B cell (primary cell): ENCODE data around the gene STYXL1.

ENCODE experiments used
- CTCF ChIP-seq: fragments of 200-600 bp; IDR thresholded peaks from one replicate; pipeline ENCODE4 v1.8.0; 2022; ENCODE audit warnings: antibody characterized with exemption, mild to moderate bottlenecking
- EZH2 ChIP-seq: IDR thresholded peaks from 2 replicates; pipeline ENCODE4 v1.6.1; 2012; ENCODE audit warnings: borderline replicate concordance, low read depth, mild to moderate bottlenecking, moderate library complexity, low read length; ENCODE audit not compliant: insufficient read depth, poor library complexity, severe bottlenecking

DNA sequence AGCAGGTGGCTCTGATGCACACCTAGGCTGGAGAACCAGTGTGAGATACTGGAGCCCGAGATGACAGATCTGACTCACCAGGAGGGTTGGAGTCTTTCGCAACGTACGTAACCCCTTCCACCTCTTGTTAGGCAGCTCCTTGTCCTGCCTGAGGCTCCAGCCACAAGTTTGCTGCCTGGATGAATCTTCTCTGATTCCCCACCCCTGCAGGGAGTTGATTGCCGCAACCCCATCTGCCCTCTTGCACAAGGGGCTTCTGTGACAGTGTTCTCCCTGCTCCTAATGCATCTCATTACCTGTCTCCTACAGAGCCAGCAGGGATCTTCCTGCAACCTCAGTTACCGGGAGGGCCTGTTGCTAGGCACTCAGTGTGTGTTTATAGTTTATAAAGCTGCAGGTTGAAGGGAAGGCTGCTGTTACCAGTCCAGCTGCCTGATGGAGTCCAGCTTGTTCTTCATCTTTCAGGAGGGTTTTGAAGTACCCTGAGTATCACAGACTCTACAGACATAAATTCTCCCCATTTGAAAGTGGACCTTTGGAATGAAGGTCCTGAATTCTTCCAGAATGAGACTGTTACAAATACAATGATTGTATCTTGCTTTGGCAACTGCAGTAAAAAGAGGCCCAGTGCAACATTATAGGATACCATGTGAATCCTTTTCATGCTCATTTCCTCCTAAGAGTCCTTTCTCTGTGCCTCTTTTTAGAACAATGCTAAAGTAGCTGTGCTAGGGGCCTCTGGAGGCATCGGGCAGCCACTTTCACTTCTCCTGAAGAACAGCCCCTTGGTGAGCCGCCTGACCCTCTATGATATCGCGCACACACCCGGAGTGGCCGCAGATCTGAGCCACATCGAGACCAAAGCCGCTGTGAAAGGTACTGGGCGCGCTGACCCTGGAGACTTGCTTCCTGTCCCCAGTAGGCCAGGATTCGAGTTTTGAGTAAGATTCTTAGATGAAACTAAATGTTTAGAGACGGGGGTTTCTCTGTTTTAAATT lies 6.6 kb upstream of the STYXL1 start:
- no peak for TF ChIP-seq CTCF
- no peak for TF ChIP-seq EZH2
